GM23248 (cell line): ENCODE measurements around the gene TMEM255B.

Experiments used
- EZH2 ChIP-seq: fragments of 200-600 bp; sonication (generic); IDR thresholded peaks from 2 replicates; pipeline ENCODE4 v1.6.1; 2018; ENCODE audit warnings: antibody characterized with exemption, mild to moderate bottlenecking; ENCODE audit not compliant: insufficient read depth, poor library complexity, severe bottlenecking
- EZH2phosphoT487 ChIP-seq: fragments of 200-600 bp; sonication (generic); IDR thresholded peaks from 2 replicates; pipeline ENCODE4 v1.6.1; 2018; ENCODE audit warnings: antibody characterized with exemption, moderate library complexity, mild to moderate bottlenecking, low read depth; ENCODE audit not compliant: insufficient read depth

- no peak for TF ChIP-seq EZH2
- no peak for TF ChIP-seq EZH2phosphoT487
Observed at GRCh38 chr13:113802090-113802531, 43.1 kb downstream of the TMEM255B start.
